Peyer's patch (tissue), 4 donors: Measurements from ENCODE around the gene TRRAP.

ENCODE experiments used
- POLR2A ChIP-seq, 2 donors: fragments of 450-650 bp; IDR thresholded peaks; one replicate each; pipeline ENCODE4 v1.5.1; 2017; ENCODE audit warnings: antibody characterized with exemption in 2 of 2, mild to moderate bottlenecking in 2 of 2, moderate library complexity in 2 of 2
- TF ChIP-seq, protein P1 (sequence below), 6 experiments: fragments of 450-650 bp in 4 of 6; fragments of 200-600 bp in 2 of 6; sonication (generic) in 1 of 6; IDR thresholded peaks; one replicate each; pipeline ENCODE4 v1.5.1; 2017 to 2019; ENCODE audit warnings: antibody characterized with exemption in 6 of 6, mild to moderate bottlenecking in 3 of 6, moderate library complexity in 1 of 6

GRCh38 chr7:98874942-98875341, 3.4 kb upstream of the TRRAP start:
- TF ChIP-seq, protein P1, sequence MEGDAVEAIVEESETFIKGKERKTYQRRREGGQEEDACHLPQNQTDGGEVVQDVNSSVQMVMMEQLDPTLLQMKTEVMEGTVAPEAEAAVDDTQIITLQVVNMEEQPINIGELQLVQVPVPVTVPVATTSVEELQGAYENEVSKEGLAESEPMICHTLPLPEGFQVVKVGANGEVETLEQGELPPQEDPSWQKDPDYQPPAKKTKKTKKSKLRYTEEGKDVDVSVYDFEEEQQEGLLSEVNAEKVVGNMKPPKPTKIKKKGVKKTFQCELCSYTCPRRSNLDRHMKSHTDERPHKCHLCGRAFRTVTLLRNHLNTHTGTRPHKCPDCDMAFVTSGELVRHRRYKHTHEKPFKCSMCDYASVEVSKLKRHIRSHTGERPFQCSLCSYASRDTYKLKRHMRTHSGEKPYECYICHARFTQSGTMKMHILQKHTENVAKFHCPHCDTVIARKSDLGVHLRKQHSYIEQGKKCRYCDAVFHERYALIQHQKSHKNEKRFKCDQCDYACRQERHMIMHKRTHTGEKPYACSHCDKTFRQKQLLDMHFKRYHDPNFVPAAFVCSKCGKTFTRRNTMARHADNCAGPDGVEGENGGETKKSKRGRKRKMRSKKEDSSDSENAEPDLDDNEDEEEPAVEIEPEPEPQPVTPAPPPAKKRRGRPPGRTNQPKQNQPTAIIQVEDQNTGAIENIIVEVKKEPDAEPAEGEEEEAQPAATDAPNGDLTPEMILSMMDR (IDR thresholded peaks at IDR 0.05), result no peak
- TF ChIP-seq POLR2A (IDR thresholded peaks at IDR 0.05), result no peak
